ENCODE measurements around the gene CLEC12A.

DNA sequence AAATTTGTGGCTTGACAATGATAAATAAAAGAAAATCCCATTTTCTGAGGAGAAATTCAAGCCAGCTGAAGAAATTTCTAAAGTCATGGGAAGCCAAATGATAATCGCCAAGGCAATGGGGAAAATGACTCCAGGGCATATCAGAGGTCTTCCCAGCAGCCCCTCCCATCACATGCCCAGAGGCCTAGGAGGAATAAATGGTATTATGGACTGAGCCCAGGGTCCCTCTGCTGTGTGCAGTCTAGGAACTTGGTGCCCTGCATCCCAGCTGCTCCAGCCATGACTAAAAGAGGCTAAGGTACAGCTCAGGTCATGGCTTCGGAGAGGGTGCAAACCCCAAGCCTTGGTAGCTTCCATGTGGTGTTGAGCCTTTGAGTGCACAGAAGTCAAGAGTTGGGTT, 4.4 kb downstream of the CLEC12A start:
- TF ChIP-seq EP300 (IDR thresholded peaks at IDR 0.05): no peak
- TF ChIP-seq, protein P1, sequence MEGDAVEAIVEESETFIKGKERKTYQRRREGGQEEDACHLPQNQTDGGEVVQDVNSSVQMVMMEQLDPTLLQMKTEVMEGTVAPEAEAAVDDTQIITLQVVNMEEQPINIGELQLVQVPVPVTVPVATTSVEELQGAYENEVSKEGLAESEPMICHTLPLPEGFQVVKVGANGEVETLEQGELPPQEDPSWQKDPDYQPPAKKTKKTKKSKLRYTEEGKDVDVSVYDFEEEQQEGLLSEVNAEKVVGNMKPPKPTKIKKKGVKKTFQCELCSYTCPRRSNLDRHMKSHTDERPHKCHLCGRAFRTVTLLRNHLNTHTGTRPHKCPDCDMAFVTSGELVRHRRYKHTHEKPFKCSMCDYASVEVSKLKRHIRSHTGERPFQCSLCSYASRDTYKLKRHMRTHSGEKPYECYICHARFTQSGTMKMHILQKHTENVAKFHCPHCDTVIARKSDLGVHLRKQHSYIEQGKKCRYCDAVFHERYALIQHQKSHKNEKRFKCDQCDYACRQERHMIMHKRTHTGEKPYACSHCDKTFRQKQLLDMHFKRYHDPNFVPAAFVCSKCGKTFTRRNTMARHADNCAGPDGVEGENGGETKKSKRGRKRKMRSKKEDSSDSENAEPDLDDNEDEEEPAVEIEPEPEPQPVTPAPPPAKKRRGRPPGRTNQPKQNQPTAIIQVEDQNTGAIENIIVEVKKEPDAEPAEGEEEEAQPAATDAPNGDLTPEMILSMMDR (IDR thresholded peaks at IDR 0.05): no peak

All from stomach (tissue), 4 donors.